Right lobe of liver (tissue), 6 donors: ENCODE data around the gene LGALS3BP. TPM values are rescaled to one million over a fixed set of nuclear protein-coding genes. Genes with fewer than 3 reads are reported as not detected.

ENCODE experiments used
- ATAC-seq, 4 donors: fragments of 200-7000 bp; cut with Tn5 transposase; one replicate each; pipeline ENCODE4 v1.9.1; 2020; ENCODE audit warnings: mild to moderate bottlenecking in 4 of 4, moderate library complexity in 4 of 4
- DNase-seq, 3 donors: peaks; one replicate each; pipeline ENCODE4 v3.0.0-alpha.2; 2020
- H3K27ac ChIP-seq, 3 donors: fragments of 200-600 bp; one replicate each; pipeline ENCODE4 v1.8.0; 2022
- H3K27me3 ChIP-seq, 2 donors: fragments of 200-600 bp; one replicate each; pipeline ENCODE4 v1.8.0; 2022
- H3K36me3 ChIP-seq, 4 donors: fragments of 200-600 bp; sonication (generic) in 1 of 4; one replicate each; pipeline versions ENCODE4 v1.5.1 to v1.8.0; 2017 to 2022; ENCODE audit warnings: control low read depth in 1 of 4
- H3K4me1 ChIP-seq, 4 donors: fragments of 200-600 bp; sonication (generic) in 1 of 4; one replicate each; pipeline versions ENCODE4 v1.5.1 to v1.8.0; 2017 to 2022; ENCODE audit warnings: control low read depth in 1 of 4
- H3K4me3 ChIP-seq, 3 donors: fragments of 200-600 bp; one replicate each; pipeline ENCODE4 v1.8.0; 2022
- H3K9me3 ChIP-seq, 4 donors: fragments of 200-600 bp; sonication (generic) in 1 of 4; one replicate each; pipeline versions ENCODE4 v1.5.1 to v1.8.0; 2017 to 2022; ENCODE audit warnings: control low read depth in 1 of 4
- POLR2A ChIP-seq: fragments of 450-650 bp; IDR thresholded peaks from one replicate; pipeline ENCODE4 v1.6.1; 2017; ENCODE audit warnings: antibody characterized with exemption, mild to moderate bottlenecking
- WGBS: methylation state at CpG from one replicate; pipeline ENCODE4 v1.1.6; 2018; ENCODE audit warnings: low coverage, low lambda C conversion rate; ENCODE audit not compliant: insufficient coverage; ENCODE audit errors: missing lambda C conversion rate; 5-methylcytosine and 5-hydroxymethylcytosine counted together
- intact Hi-C, 2 donors: fragments of 100-400 bp; cut with DNase I; formaldehyde crosslinking; loops; one replicate each; pipeline versions ENCODE4 v1.11.2 to v1.14.1; 2022
- total RNA-seq, 6 experiments: library from RNA; depleted of rRNA in 2 of 6; stranded (reverse); fragments of >200 nt in 2 of 6; fragmentation: NEBNext Ultra II Directional in 3 of 6; extraction: Animal tissue kit (Norgen Biotek cat#: 25700) in 3 of 6; gene quantifications; one replicate each; pipeline versions ENCODE4 v1.1.0 to v1.2.4, GENCODE V29; 2016 to 2023
- TF ChIP-seq, protein P1 (sequence below), 4 donors: fragments of 200-600 bp in 3 of 4; fragments of 450-650 bp in 1 of 4; IDR thresholded peaks; one replicate each; pipeline versions ENCODE4 v1.5.1 to v1.8.0; 2016 to 2022; ENCODE audit warnings: antibody characterized with exemption in 4 of 4, mild to moderate bottlenecking in 2 of 4
- donor health status: DM: no; HTN: yes; CAD: no.
- donor health status: DM: no; HTN: no; CAD: no.
- donor health status: DM: no; HTN: no; CAD: no.
- donor health status: DM: no; HTN: yes; CAD: no.
- donor health status: DM: no; HTN: yes; CAD: no.

Gene LGALS3BP
- total RNA-seq, 6 experiments from 2014 or later, result 82.8 to 257 (median 121) TPM

DNA sequence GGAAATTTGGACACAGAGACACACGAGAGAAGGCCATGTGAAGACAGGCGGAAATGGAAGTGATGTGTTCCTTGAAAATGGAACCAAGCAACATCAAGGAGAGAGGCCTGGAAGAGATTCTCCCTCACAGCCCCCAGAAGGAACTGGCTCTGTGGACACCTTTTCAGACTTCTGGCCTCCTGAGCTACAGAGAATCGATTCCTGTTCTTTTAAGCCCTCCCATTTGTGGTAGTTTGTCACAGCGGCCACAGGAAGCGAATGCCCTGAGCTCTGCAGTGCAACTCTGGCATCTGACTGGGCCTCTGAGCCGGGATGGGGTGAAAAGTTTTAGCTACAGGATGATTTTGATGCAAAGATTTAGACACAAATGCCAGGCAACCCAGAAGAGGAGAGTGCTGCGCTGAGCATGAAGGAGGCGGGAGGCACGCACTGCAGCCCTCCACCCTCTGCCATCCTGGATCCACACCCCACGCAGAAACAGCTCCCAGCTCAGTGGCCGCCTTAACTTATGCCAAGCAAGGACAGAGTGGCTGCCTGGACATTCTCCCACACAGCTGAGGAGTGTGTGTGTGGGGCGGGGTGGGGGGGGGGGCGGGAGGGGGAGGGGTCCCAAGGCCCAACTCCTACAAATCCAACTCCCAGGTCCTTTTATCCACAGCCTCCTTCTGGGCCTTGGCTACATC lies 56.8 kb downstream of the LGALS3BP start:
- no peak for TF ChIP-seq POLR2A
- TF ChIP-seq, protein P1, sequence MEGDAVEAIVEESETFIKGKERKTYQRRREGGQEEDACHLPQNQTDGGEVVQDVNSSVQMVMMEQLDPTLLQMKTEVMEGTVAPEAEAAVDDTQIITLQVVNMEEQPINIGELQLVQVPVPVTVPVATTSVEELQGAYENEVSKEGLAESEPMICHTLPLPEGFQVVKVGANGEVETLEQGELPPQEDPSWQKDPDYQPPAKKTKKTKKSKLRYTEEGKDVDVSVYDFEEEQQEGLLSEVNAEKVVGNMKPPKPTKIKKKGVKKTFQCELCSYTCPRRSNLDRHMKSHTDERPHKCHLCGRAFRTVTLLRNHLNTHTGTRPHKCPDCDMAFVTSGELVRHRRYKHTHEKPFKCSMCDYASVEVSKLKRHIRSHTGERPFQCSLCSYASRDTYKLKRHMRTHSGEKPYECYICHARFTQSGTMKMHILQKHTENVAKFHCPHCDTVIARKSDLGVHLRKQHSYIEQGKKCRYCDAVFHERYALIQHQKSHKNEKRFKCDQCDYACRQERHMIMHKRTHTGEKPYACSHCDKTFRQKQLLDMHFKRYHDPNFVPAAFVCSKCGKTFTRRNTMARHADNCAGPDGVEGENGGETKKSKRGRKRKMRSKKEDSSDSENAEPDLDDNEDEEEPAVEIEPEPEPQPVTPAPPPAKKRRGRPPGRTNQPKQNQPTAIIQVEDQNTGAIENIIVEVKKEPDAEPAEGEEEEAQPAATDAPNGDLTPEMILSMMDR (IDR thresholded peaks at IDR 0.05), result no peak
- peaks cover 0 to 16% (median 7%) of the 10 kb centered on the region in 4 donors for H3K4me1 ChIP-seq
- H3K27me3 ChIP-seq, result no peaks in the 10 kb centered on the region
- 77% methylated on average over 7 of the region's 13 CpGs for WGBS
- no peak for DNase-seq
- H3K36me3 ChIP-seq, result no peaks in the 10 kb centered on the region
- H3K27ac ChIP-seq, result peak overlapping the region in 2 of 3 donors; percentile 3 to 79
- ATAC-seq, result no peak
- intact Hi-C loops, result no loop called here
- no peaks in the 10 kb centered on the region for H3K9me3 ChIP-seq
- H3K4me3 ChIP-seq, result no peak overlapping the region

DNA sequence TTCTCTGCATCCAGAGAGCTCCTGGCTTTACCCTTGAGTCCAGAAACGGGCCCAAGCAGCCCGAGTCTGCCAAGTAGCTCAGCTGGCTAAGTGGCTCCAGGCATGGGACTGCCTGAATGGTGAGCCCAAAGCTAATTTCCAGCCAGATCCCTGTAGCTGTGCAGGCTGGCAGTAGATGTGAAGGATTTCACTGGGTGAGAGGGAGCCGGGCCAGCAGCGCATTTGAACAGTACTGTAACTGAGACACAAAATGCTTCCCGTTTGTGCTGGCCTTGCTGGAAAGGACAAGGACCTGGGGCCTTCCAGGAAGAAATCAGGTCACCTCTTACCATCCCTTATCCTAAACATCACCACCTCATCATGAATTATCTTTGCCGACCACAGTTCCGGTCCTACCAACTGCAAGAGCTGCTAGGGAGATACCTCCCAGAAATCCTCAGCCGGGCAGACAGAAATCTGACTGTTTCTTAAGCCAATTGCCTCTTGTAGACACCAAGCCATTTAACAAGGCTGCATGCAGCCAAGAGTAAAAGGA lies 58.2 kb downstream of the LGALS3BP start:
- DNase-seq (no peak), ATAC-seq (no peak)
- TF ChIP-seq, protein P1 (IDR thresholded peaks at IDR 0.05), result no peak
- TF ChIP-seq POLR2A, result no peak
- 63% methylated on average over 4 of the region's 8 CpGs for WGBS
- Histone ChIP-seq H3K36me3 (no peaks in the 10 kb centered on the region), H3K4me1 (peaks cover 0 to 16% (median 9%) of the 10 kb centered on the region in 4 donors), H3K27me3 (no peaks in the 10 kb centered on the region), H3K4me3 (no peak overlapping the region), H3K9me3 (no peaks in the 10 kb centered on the region), H3K27ac (peak overlapping the region in 1 of 3 donors; percentile 8)
- intact Hi-C loops, result no loop called here

Other genes starting within 250 kb of the LGALS3BP start
- gene CYTH1, start 197.7 kb downstream of the LGALS3BP start, total RNA-seq, result 10 to 100 TPM; 14.8 to 46.2 (median 28.8) TPM
- 10 to 100 TPM; 12.7 to 27.8 (median 18.7) TPM for gene USP36, start 139.1 kb downstream of the LGALS3BP start, total RNA-seq
- gene CEP295NL, start 76.7 kb downstream of the LGALS3BP start, total RNA-seq, result 1 to 10 TPM in 1 of 6 experiments, under 1 TPM in 5; 0.19 to 1.0 (median 0.53) TPM
- gene TIMP2, start 54.5 kb downstream of the LGALS3BP start, total RNA-seq, result 10 to 100 TPM; 18.9 to 36.1 (median 26.7) TPM
- 10 to 100 TPM; 15.6 to 26.3 (median 18.7) TPM for gene CANT1, start 29.8 kb upstream of the LGALS3BP start, total RNA-seq
- 10 to 100 TPM in 5 of 6 experiments, 1 to 10 TPM in 1; 9.8 to 40.2 (median 26.2) TPM for gene C1QTNF1, start 44.2 kb upstream of the LGALS3BP start, total RNA-seq
- gene ENGASE, start 94.9 kb upstream of the LGALS3BP start, total RNA-seq, result 10 to 100 TPM in 5 of 6 experiments, 1 to 10 TPM in 1; 7.4 to 63.7 (median 39.1) TPM